WTC11 (cell line): Measurements from ENCODE around the gene FAM181B. TPM values are rescaled to one million over a fixed set of nuclear protein-coding genes. Genes with fewer than 3 reads are reported as not detected.

ENCODE experiments used
- ATAC-seq: fragments of 200-7000 bp; cut with Tn5 transposase; 2 replicates; pipeline ENCODE4 v1.10.0; 2021; ENCODE audit warnings: mild to moderate bottlenecking, moderate library complexity
- CTCF ChIA-PET: fragments of 300-600 bp; sonication (Branson Sonifier 250); formaldehyde crosslinking; loops from one replicate; lab custom pipeline; 2021; ENCODE audit warnings: antibody characterized with exemption; lab: Charles Lee
- POLR2A ChIA-PET: fragments of 350-600 bp; sonication (Branson Sonifier 250); formaldehyde crosslinking; loops from one replicate; lab custom pipeline; 2021; ENCODE audit warnings: antibody characterized with exemption; lab: Charles Lee
- DNase-seq: peaks from one replicate; pipeline ENCODE4 v3.0.0; 2021; ENCODE audit warnings: low spot score
- H3K27ac Mint-ChIP-seq: 2 replicates; pipeline ENCODE4 v1.8.0; 2021; ENCODE audit warnings: mixed read lengths
- H3K27me3 Mint-ChIP-seq: 2 replicates; pipeline ENCODE4 v1.8.0; 2021; ENCODE audit warnings: low read depth, mild to moderate bottlenecking, moderate library complexity, mixed read lengths
- H3K36me3 Mint-ChIP-seq: 2 replicates; pipeline ENCODE4 v1.8.0; 2021; ENCODE audit warnings: mixed read lengths
- H3K4me1 Mint-ChIP-seq: 2 replicates; pipeline ENCODE4 v1.8.0; 2022; ENCODE audit warnings: mixed read lengths
- H3K4me3 Mint-ChIP-seq: 2 replicates; pipeline ENCODE4 v1.8.0; 2021; ENCODE audit warnings: mild to moderate bottlenecking, moderate library complexity, mixed read lengths
- H3K9me3 Mint-ChIP-seq: 2 replicates; pipeline ENCODE4 v1.8.0; 2021; ENCODE audit warnings: mixed read lengths
- CREB1 ChIP-seq: sonication (generic); formaldehyde crosslinking; IDR thresholded peaks from 2 replicates; pipeline ENCODE4 v1.8.0; 2023; ENCODE audit warnings: mild to moderate bottlenecking, missing genetic modification reagents
- FOXP1 ChIP-seq: sonication (generic); formaldehyde crosslinking; IDR thresholded peaks from 2 replicates; pipeline ENCODE4 v1.8.0; 2022; ENCODE audit warnings: missing genetic modification reagents, mild to moderate bottlenecking, moderate library complexity, borderline replicate concordance
- GRHL2 ChIP-seq: fragments of 250-450 bp; sonication (Bioruptor Pico); IDR thresholded peaks from 2 replicates; pipeline ENCODE4 v1.8.0; 2022; ENCODE audit warnings: mild to moderate bottlenecking, moderate library complexity; ENCODE audit not compliant: insufficient replicate concordance, severe bottlenecking
- IRF2 ChIP-seq: sonication (generic); formaldehyde crosslinking; IDR thresholded peaks from 2 replicates; pipeline ENCODE4 v1.8.0; 2022; ENCODE audit warnings: low read depth, missing genetic modification reagents, borderline replicate concordance
- JUN ChIP-seq: sonication (generic); formaldehyde crosslinking; IDR thresholded peaks from 2 replicates; pipeline ENCODE4 v1.8.0; 2023; ENCODE audit warnings: mild to moderate bottlenecking, missing genetic modification reagents
- MXD4 ChIP-seq: fragments of 250-450 bp; sonication (Bioruptor Pico); IDR thresholded peaks from 2 replicates; pipeline ENCODE4 v1.8.0; 2021; ENCODE audit warnings: mild to moderate bottlenecking, moderate library complexity, borderline replicate concordance
- TCF7 ChIP-seq: sonication (generic); formaldehyde crosslinking; IDR thresholded peaks from 2 replicates; pipeline ENCODE4 v1.8.0; 2022; ENCODE audit warnings: mild to moderate bottlenecking, low read depth, missing genetic modification reagents, moderate library complexity
- ZNF219 ChIP-seq: sonication (generic); formaldehyde crosslinking; IDR thresholded peaks from 2 replicates; pipeline ENCODE4 v1.8.0; 2023; ENCODE audit warnings: missing genetic modification reagents, mild to moderate bottlenecking, borderline replicate concordance
- ZNF423 ChIP-seq: fragments of 250-450 bp; sonication (Bioruptor Pico); IDR thresholded peaks from 2 replicates; pipeline ENCODE4 v2.1.2; 2022; ENCODE audit warnings: mild to moderate bottlenecking, moderate library complexity
- total RNA-seq: library from RNA; stranded (reverse); gene quantifications from 3 replicates; pipeline ENCODE4 v1.2.3, GENCODE V29; 2021
- TF ChIP-seq, protein P1 (sequence below): sonication (generic); formaldehyde crosslinking; IDR thresholded peaks from 2 replicates; pipeline ENCODE4 v1.8.1; 2022; ENCODE audit warnings: low read depth, missing genetic modification reagents, borderline replicate concordance
- TF ChIP-seq, protein P2 (sequence below): sonication (generic); formaldehyde crosslinking; IDR thresholded peaks from 2 replicates; pipeline ENCODE4 v1.8.0; 2022; ENCODE audit warnings: mild to moderate bottlenecking, missing genetic modification reagents
- TF ChIP-seq, protein P3 (sequence below): sonication (generic); formaldehyde crosslinking; IDR thresholded peaks from 2 replicates; pipeline ENCODE4 v1.8.1; 2023; ENCODE audit warnings: mild to moderate bottlenecking, missing genetic modification reagents, borderline replicate concordance
- TF ChIP-seq, protein P4 (sequence below): sonication (generic); formaldehyde crosslinking; IDR thresholded peaks from 2 replicates; pipeline ENCODE4 v1.8.0; 2023; ENCODE audit warnings: missing genetic modification reagents, mild to moderate bottlenecking, borderline replicate concordance
- TF ChIP-seq, protein P5 (sequence below): sonication (generic); formaldehyde crosslinking; IDR thresholded peaks from 2 replicates; pipeline ENCODE4 v1.8.0; 2022; ENCODE audit warnings: mild to moderate bottlenecking, missing genetic modification reagents
- TF ChIP-seq, protein P6 (sequence below): fragments of 250-450 bp; sonication (Bioruptor Pico); IDR thresholded peaks from 2 replicates; pipeline ENCODE4 v1.9.0; 2021; ENCODE audit warnings: mild to moderate bottlenecking
- TF ChIP-seq, protein P7 (sequence below): sonication (generic); formaldehyde crosslinking; IDR thresholded peaks from 2 replicates; pipeline ENCODE4 v1.8.1; 2023; ENCODE audit warnings: mild to moderate bottlenecking, missing genetic modification reagents, moderate library complexity
- TF ChIP-seq, protein P8 (sequence below): fragments of 250-450 bp; sonication (Bioruptor Pico); IDR thresholded peaks from 2 replicates; pipeline ENCODE4 v1.9.0; 2021; ENCODE audit warnings: moderate library complexity, mild to moderate bottlenecking, inconsistent platforms, borderline replicate concordance

Gene FAM181B
- total RNA-seq, 1 experiment from 2014 or later, result 1.1 TPM

DNA sequence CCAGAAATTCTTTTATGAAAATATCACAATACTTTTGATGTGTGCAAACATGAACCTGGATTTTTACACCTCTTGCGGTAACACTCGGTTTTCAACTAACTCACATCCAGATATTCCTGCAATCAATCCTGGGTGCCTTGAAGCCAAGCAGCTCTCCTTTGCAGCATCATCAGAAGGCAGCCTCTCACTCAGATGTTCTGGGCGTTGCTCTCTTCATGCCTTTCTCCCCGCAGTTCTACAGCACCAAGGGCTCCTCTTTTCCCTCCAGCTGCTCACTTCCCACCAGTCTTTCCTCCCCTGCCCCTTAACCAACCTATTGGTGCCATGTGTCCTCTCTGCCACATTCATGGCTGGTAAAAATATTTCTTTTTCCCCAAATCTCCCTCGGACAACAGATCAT lies 2.9 kb downstream of the FAM181B start:
- H3K27ac Mint-ChIP-seq, result no peak overlapping the region
- DNase-seq, result no peak
- no peaks in the 10 kb centered on the region for H3K36me3 Mint-ChIP-seq
- no peaks in the 10 kb centered on the region for H3K9me3 Mint-ChIP-seq
- ATAC-seq, result no peak
- ChIA-PET CTCF (interaction anchor here (0.5 to 1.0 kb wide), 3 partner anchors 29 to 244 kb away, joined by 3 to 4 read pairs (median 4); no protein-coding TSS in a partner anchor), POLR2A (no interaction called here)
- H3K4me3 Mint-ChIP-seq, result no peak overlapping the region
- TF ChIP-seq, protein P1, sequence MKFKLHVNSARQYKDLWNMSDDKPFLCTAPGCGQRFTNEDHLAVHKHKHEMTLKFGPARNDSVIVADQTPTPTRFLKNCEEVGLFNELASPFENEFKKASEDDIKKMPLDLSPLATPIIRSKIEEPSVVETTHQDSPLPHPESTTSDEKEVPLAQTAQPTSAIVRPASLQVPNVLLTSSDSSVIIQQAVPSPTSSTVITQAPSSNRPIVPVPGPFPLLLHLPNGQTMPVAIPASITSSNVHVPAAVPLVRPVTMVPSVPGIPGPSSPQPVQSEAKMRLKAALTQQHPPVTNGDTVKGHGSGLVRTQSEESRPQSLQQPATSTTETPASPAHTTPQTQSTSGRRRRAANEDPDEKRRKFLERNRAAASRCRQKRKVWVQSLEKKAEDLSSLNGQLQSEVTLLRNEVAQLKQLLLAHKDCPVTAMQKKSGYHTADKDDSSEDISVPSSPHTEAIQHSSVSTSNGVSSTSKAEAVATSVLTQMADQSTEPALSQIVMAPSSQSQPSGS, result no peak
- TF ChIP-seq, protein P2, sequence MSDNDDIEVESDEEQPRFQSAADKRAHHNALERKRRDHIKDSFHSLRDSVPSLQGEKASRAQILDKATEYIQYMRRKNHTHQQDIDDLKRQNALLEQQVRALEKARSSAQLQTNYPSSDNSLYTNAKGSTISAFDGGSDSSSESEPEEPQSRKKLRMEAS (CRISPR knock-in tag), result no peak
- TF ChIP-seq ZNF219, result no peak
- TF ChIP-seq MXD4 (CRISPR knock-in tag), result no peak
- TF ChIP-seq, protein P3, sequence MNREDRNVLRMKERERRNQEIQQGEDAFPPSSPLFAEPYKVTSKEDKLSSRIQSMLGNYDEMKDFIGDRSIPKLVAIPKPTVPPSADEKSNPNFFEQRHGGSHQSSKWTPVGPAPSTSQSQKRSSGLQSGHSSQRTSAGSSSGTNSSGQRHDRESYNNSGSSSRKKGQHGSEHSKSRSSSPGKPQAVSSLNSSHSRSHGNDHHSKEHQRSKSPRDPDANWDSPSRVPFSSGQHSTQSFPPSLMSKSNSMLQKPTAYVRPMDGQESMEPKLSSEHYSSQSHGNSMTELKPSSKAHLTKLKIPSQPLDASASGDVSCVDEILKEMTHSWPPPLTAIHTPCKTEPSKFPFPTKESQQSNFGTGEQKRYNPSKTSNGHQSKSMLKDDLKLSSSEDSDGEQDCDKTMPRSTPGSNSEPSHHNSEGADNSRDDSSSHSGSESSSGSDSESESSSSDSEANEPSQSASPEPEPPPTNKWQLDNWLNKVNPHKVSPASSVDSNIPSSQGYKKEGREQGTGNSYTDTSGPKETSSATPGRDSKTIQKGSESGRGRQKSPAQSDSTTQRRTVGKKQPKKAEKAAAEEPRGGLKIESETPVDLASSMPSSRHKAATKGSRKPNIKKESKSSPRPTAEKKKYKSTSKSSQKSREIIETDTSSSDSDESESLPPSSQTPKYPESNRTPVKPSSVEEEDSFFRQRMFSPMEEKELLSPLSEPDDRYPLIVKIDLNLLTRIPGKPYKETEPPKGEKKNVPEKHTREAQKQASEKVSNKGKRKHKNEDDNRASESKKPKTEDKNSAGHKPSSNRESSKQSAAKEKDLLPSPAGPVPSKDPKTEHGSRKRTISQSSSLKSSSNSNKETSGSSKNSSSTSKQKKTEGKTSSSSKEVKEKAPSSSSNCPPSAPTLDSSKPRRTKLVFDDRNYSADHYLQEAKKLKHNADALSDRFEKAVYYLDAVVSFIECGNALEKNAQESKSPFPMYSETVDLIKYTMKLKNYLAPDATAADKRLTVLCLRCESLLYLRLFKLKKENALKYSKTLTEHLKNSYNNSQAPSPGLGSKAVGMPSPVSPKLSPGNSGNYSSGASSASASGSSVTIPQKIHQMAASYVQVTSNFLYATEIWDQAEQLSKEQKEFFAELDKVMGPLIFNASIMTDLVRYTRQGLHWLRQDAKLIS, result no peak
- peaks cover 60% of the 10 kb centered on the region for H3K27me3 Mint-ChIP-seq
- H3K4me1 Mint-ChIP-seq, result peaks cover 27% of the 10 kb centered on the region

DNA sequence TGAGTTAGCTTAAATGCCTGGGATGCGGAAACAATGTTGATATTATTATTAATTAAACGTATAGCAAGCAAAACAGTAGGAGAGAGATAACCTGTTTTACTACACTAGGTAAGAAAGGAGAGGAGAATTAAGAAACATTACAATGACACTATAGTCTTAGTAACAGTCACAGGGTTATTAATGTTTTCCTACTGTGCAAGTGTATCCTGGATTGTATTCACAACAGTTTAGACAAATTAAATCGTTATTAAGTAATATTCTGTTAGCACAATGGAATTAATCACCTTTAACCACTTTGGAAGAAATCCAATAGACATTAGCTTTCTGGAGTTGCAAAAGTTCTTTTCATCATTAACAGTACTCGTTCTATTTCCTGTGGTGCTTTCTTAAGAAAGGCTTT lies 3.4 kb downstream of the FAM181B start:
- ATAC-seq, result no peak
- Mint-ChIP-seq H3K36me3 (no peaks in the 10 kb centered on the region), H3K27me3 (peaks cover 55% of the 10 kb centered on the region), H3K4me3 (no peak overlapping the region), H3K27ac (no peak overlapping the region), H3K9me3 (no peaks in the 10 kb centered on the region), H3K4me1 (peaks cover 27% of the 10 kb centered on the region)
- DNase-seq, result no peak
- POLR2A ChIA-PET, result no interaction called here
- CTCF ChIA-PET, result interaction anchor here (1.0 kb wide), 1 partner anchor 46 kb away, joined by 3 read pairs; no protein-coding TSS in a partner anchor
- TF ChIP-seq GRHL2 (CRISPR knock-in tag), result no peak
- TF ChIP-seq, protein P4, sequence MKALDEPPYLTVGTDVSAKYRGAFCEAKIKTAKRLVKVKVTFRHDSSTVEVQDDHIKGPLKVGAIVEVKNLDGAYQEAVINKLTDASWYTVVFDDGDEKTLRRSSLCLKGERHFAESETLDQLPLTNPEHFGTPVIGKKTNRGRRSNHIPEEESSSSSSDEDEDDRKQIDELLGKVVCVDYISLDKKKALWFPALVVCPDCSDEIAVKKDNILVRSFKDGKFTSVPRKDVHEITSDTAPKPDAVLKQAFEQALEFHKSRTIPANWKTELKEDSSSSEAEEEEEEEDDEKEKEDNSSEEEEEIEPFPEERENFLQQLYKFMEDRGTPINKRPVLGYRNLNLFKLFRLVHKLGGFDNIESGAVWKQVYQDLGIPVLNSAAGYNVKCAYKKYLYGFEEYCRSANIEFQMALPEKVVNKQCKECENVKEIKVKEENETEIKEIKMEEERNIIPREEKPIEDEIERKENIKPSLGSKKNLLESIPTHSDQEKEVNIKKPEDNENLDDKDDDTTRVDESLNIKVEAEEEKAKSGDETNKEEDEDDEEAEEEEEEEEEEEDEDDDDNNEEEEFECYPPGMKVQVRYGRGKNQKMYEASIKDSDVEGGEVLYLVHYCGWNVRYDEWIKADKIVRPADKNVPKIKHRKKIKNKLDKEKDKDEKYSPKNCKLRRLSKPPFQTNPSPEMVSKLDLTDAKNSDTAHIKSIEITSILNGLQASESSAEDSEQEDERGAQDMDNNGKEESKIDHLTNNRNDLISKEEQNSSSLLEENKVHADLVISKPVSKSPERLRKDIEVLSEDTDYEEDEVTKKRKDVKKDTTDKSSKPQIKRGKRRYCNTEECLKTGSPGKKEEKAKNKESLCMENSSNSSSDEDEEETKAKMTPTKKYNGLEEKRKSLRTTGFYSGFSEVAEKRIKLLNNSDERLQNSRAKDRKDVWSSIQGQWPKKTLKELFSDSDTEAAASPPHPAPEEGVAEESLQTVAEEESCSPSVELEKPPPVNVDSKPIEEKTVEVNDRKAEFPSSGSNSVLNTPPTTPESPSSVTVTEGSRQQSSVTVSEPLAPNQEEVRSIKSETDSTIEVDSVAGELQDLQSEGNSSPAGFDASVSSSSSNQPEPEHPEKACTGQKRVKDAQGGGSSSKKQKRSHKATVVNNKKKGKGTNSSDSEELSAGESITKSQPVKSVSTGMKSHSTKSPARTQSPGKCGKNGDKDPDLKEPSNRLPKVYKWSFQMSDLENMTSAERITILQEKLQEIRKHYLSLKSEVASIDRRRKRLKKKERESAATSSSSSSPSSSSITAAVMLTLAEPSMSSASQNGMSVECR (CRISPR knock-in tag), result no peak
- TF ChIP-seq TCF7 (CRISPR knock-in tag), result no peak
- TF ChIP-seq, protein P5, sequence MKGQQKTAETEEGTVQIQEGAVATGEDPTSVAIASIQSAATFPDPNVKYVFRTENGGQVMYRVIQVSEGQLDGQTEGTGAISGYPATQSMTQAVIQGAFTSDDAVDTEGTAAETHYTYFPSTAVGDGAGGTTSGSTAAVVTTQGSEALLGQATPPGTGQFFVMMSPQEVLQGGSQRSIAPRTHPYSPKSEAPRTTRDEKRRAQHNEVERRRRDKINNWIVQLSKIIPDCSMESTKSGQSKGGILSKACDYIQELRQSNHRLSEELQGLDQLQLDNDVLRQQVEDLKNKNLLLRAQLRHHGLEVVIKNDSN, result no peak
- TF ChIP-seq FOXP1, result no peak
- TF ChIP-seq CREB1 (CRISPR knock-in tag), result no peak
- TF ChIP-seq, protein P6, sequence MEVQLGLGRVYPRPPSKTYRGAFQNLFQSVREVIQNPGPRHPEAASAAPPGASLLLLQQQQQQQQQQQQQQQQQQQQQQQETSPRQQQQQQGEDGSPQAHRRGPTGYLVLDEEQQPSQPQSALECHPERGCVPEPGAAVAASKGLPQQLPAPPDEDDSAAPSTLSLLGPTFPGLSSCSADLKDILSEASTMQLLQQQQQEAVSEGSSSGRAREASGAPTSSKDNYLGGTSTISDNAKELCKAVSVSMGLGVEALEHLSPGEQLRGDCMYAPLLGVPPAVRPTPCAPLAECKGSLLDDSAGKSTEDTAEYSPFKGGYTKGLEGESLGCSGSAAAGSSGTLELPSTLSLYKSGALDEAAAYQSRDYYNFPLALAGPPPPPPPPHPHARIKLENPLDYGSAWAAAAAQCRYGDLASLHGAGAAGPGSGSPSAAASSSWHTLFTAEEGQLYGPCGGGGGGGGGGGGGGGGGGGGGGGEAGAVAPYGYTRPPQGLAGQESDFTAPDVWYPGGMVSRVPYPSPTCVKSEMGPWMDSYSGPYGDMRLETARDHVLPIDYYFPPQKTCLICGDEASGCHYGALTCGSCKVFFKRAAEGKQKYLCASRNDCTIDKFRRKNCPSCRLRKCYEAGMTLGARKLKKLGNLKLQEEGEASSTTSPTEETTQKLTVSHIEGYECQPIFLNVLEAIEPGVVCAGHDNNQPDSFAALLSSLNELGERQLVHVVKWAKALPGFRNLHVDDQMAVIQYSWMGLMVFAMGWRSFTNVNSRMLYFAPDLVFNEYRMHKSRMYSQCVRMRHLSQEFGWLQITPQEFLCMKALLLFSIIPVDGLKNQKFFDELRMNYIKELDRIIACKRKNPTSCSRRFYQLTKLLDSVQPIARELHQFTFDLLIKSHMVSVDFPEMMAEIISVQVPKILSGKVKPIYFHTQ, result no peak
- TF ChIP-seq JUN (CRISPR knock-in tag), result no peak
- no peak for TF ChIP-seq IRF2 (CRISPR knock-in tag)
- no peak for TF ChIP-seq ZNF423 (CRISPR knock-in tag)
- TF ChIP-seq, protein P7, sequence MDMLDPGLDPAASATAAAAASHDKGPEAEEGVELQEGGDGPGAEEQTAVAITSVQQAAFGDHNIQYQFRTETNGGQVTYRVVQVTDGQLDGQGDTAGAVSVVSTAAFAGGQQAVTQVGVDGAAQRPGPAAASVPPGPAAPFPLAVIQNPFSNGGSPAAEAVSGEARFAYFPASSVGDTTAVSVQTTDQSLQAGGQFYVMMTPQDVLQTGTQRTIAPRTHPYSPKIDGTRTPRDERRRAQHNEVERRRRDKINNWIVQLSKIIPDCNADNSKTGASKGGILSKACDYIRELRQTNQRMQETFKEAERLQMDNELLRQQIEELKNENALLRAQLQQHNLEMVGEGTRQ (CRISPR knock-in tag), result no peak
- TF ChIP-seq, protein P8, sequence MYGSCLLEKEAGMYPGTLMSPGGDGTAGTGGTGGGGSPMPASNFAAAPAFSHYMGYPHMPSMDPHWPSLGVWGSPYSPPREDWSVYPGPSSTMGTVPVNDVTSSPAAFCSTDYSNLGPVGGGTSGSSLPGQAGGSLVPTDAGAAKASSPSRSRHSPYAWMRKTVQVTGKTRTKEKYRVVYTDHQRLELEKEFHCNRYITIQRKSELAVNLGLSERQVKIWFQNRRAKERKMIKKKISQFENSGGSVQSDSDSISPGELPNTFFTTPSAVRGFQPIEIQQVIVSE (CRISPR knock-in tag), result no peak
